OCI-M1 (cell line): ENCODE data around the gene PRLH.

Experiments used
- DNase-seq: peaks from one replicate; lab custom pipeline; 2025; lab: John Stamatoyannopoulos, UW

The PRLH gene

GRCh38 chr2:237539681-237540080, 26.7 kb upstream of the PRLH start:
- no peak for DNase-seq

GRCh38 chr2:237540223-237540775, 26.1 kb upstream of the PRLH start:
- no peak for DNase-seq

GRCh38 chr2:237540823-237541222, 25.6 kb upstream of the PRLH start:
- DNase-seq = no peak

- DNase-seq = no peak
Measured at GRCh38 chr2:237541243-237541642, 25.1 kb upstream of the PRLH start.

GRCh38 chr2:237542001-237542704, 24.2 kb upstream of the PRLH start:
- no peak for DNase-seq

GRCh38 chr2:237546040-237546875, 20.1 kb upstream of the PRLH start:
- DNase-seq = no peak

GRCh38 chr2:237546876-237547395, 19.4 kb upstream of the PRLH start:
- DNase-seq = no peak

GRCh38 chr2:237547841-237548416, 18.4 kb upstream of the PRLH start:
- no peak for DNase-seq

GRCh38 chr2:237549216-237549615, 17.2 kb upstream of the PRLH start:
- no peak for DNase-seq

GRCh38 chr2:237549643-237550415, 16.5 kb upstream of the PRLH start:
- no peak for DNase-seq

- no peak for DNase-seq
Measured at GRCh38 chr2:237551071-237551574, 15.3 kb upstream of the PRLH start.

- no peak for DNase-seq
Measured at GRCh38 chr2:237552908-237553307, 13.5 kb upstream of the PRLH start.

GRCh38 chr2:237553948-237554347, 12.4 kb upstream of the PRLH start:
- DNase-seq = no peak

- DNase-seq = no peak
Measured at GRCh38 chr2:237555560-237555959, 10.8 kb upstream of the PRLH start.

- DNase-seq = no peak
Measured at GRCh38 chr2:237556773-237557632, 9.4 kb upstream of the PRLH start.

GRCh38 chr2:237557633-237558015, 8.8 kb upstream of the PRLH start:
- DNase-seq = no peak

- peak; percentile 11 for DNase-seq
Measured at GRCh38 chr2:237558961-237559641, 7.3 kb upstream of the PRLH start.

GRCh38 chr2:237561221-237561620, 5.2 kb upstream of the PRLH start:
- no peak for DNase-seq

GRCh38 chr2:237563816-237564215, 2.6 kb upstream of the PRLH start:
- DNase-seq = no peak

GRCh38 chr2:237564526-237565131, 1.7 kb upstream of the PRLH start:
- no peak for DNase-seq
